ENCODE results near the gene CSNK1D.

- TF ChIP-seq POLR2A (IDR thresholded peaks at IDR 0.05; ENCODE audit: low read depth, low read length) (no peak), POLR2AphosphoS5 (IDR thresholded peaks at IDR 0.05; ENCODE audit: low read depth, low read length) (no peak), SPI1 (IDR thresholded peaks at IDR 0.05; ENCODE audit: low read depth, low read length) (no peak), TAF1 (IDR thresholded peaks at IDR 0.05; ENCODE audit: low read depth, low read length) (no peak)
Measured at GRCh38 chr17:82200743-82201497, 72.6 kb downstream of the CSNK1D start.

Measured in GM12891 (cell line).